Measurements from ENCODE around the gene CD247.

DNA sequence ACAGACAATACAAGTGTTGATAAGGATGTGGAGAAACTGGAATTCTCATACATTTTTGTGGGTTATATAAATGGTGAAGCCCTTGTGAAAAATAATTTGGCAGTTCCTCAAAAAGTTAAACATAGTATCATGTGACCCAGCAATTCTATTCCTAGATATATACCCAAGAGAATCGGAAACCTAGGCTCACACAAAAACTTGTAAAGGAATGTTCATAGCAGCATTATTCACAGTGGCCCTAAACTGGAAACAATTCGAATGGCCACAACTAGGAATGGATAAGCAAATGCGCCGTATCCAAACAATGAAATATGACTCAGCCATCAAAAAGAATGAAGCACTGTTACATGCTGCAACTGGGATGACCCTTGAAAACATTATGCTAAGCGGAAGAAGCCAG is 3.9 kb upstream of the CD247 start:
- no peak for TF ChIP-seq EZH2 (IDR thresholded peaks at IDR 0.05; ENCODE audit: borderline replicate concordance, low read depth, low read length, poor library complexity, severe bottlenecking)
- TF ChIP-seq CTCF (conservative IDR thresholded peaks at IDR 0.05; ENCODE audit: low read depth, low read length): no peak
